GM23338 (cell line): ENCODE results near the gene RPS21.

Experiments
- EZH2 ChIP-seq: fragments of 200-600 bp; sonication (generic); IDR thresholded peaks from one replicate; pipeline ENCODE4 v1.8.0; 2017; ENCODE audit warnings: antibody characterized with exemption, mild to moderate bottlenecking, low read depth; ENCODE audit not compliant: unreplicated experiment
- POLR2AphosphoS5 ChIP-seq: IDR thresholded peaks from 2 replicates; pipeline ENCODE4 v1.6.1; 2016; ENCODE audit warnings: antibody characterized with exemption, low read depth
- TF ChIP-seq, protein P1 (sequence below), 2 experiments: fragments of 200-600 bp in 1 of 2; sonication (generic) in 1 of 2; conservative IDR thresholded peaks; 2 replicates each; pipeline versions ENCODE4 v1.5.1 to v1.6.1; 2016 to 2017; ENCODE audit warnings: antibody characterized with exemption in 2 of 2, low read depth in 2 of 2, mild to moderate bottlenecking in 2 of 2, moderate library complexity in 1 of 2

DNA sequence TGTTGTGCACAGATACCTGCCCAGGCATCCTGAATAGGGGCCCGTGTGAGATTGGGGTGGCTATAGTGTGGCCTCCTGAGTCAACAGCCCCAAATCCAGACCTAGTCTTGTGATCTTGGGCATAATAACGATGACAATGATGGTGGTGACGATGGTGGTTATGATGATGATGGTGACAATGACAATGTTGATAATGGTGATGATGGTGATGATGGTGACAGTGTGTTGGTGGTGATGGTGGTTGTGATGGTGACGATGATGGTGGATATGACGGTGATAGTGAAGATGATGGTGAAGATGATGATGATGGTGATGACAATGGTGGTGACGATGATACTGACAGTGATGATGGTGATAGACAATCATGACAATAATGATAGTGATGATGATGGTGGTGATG, 5.1 kb upstream of the RPS21 start:
- TF ChIP-seq EZH2 (no peak), POLR2AphosphoS5 (no peak)
- TF ChIP-seq, protein P1, sequence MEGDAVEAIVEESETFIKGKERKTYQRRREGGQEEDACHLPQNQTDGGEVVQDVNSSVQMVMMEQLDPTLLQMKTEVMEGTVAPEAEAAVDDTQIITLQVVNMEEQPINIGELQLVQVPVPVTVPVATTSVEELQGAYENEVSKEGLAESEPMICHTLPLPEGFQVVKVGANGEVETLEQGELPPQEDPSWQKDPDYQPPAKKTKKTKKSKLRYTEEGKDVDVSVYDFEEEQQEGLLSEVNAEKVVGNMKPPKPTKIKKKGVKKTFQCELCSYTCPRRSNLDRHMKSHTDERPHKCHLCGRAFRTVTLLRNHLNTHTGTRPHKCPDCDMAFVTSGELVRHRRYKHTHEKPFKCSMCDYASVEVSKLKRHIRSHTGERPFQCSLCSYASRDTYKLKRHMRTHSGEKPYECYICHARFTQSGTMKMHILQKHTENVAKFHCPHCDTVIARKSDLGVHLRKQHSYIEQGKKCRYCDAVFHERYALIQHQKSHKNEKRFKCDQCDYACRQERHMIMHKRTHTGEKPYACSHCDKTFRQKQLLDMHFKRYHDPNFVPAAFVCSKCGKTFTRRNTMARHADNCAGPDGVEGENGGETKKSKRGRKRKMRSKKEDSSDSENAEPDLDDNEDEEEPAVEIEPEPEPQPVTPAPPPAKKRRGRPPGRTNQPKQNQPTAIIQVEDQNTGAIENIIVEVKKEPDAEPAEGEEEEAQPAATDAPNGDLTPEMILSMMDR (conservative IDR thresholded peaks at IDR 0.05; ENCODE audit: low read depth in 2 of 2), result no peak
